Upper lobe of left lung (tissue), 4 donors: ENCODE results near the gene ASGR1.
"Not testable (repeated sequence)": the region's sequence is repeated elsewhere in the genome, so short reads cannot be mapped to it uniquely, and the experiment has no call there.

ENCODE experiments used
- EP300 ChIP-seq, 4 donors: sonication (generic); formaldehyde crosslinking; IDR thresholded peaks; one replicate each; pipeline ENCODE4 v1.5.1; 2017; ENCODE audit warnings: antibody characterized with exemption in 4 of 4, control low read depth in 2 of 4
- TF ChIP-seq, protein P1 (sequence below), 6 experiments: fragments of 450-650 bp in 4 of 6; fragments of 200-600 bp in 2 of 6; sonication (generic) in 2 of 6; IDR thresholded peaks; one replicate each; pipeline ENCODE4 v1.5.1; 2016 to 2019; ENCODE audit warnings: antibody characterized with exemption in 6 of 6

- TF ChIP-seq EP300 (IDR thresholded peaks at IDR 0.05): not testable (repeated sequence)
- TF ChIP-seq, protein P1, sequence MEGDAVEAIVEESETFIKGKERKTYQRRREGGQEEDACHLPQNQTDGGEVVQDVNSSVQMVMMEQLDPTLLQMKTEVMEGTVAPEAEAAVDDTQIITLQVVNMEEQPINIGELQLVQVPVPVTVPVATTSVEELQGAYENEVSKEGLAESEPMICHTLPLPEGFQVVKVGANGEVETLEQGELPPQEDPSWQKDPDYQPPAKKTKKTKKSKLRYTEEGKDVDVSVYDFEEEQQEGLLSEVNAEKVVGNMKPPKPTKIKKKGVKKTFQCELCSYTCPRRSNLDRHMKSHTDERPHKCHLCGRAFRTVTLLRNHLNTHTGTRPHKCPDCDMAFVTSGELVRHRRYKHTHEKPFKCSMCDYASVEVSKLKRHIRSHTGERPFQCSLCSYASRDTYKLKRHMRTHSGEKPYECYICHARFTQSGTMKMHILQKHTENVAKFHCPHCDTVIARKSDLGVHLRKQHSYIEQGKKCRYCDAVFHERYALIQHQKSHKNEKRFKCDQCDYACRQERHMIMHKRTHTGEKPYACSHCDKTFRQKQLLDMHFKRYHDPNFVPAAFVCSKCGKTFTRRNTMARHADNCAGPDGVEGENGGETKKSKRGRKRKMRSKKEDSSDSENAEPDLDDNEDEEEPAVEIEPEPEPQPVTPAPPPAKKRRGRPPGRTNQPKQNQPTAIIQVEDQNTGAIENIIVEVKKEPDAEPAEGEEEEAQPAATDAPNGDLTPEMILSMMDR (IDR thresholded peaks at IDR 0.05): not testable (repeated sequence)
Measured at GRCh38 chr17:7169565-7169908, 9.6 kb downstream of the ASGR1 start.
